Renal cortex interstitium (tissue), 11 donors: ENCODE data around the gene ZXDC. TPM values are rescaled to one million over a fixed set of nuclear protein-coding genes. Genes with fewer than 3 reads are reported as not detected.

Source experiments
- DNase-seq, 11 donors: peaks; one replicate each; pipeline ENCODE4 v3.0.0-alpha.2; 2013; ENCODE audit warnings: low read depth in 9 of 11, low spot score in 4 of 11; ENCODE audit errors: extremely low read depth in 1 of 11
- polyA plus RNA-seq, 3 donors: library from polyadenylated mRNA; unstranded; fragments of 120-200 nt; gene quantifications; one replicate each; pipeline ENCODE4 v1.2.1, GENCODE V29; 2013; ENCODE audit not compliant: insufficient read length in 3 of 3

ZXDC gene
- polyA plus RNA-seq, 3 donors, result 31.1 to 44.5 (median 34.7) TPM

GRCh38 chr3:126465928-126466544, 9.7 kb downstream of the ZXDC start:
- no peak for DNase-seq

- no peak for DNase-seq
These were observed 10.7 kb downstream of the ZXDC start for GRCh38 chr3:126464997-126465396.

- no peak for DNase-seq
These were observed 11.2 kb downstream of the ZXDC start for GRCh38 chr3:126464494-126464893.

- no peak for DNase-seq
These were observed 11.6 kb downstream of the ZXDC start for GRCh38 chr3:126464093-126464492.

GRCh38 chr3:126463521-126463920, 12.2 kb downstream of the ZXDC start:
- no peak for DNase-seq

GRCh38 chr3:126461450-126462070, 14.1 kb downstream of the ZXDC start:
- no peak for DNase-seq

GRCh38 chr3:126460381-126460780, 15.3 kb downstream of the ZXDC start:
- DNase-seq, result no peak

- no peak for DNase-seq
These were observed 15.9 kb downstream of the ZXDC start for GRCh38 chr3:126459763-126460127.

GRCh38 chr3:126459111-126459762, 16.5 kb downstream of the ZXDC start:
- no peak for DNase-seq

GRCh38 chr3:126456766-126457388, 18.8 kb downstream of the ZXDC start:
- DNase-seq, result no peak

- DNase-seq, result no peak
These were observed 19.5 kb downstream of the ZXDC start for GRCh38 chr3:126456211-126456610.

GRCh38 chr3:126454437-126455198, 21.1 kb downstream of the ZXDC start:
- DNase-seq, result no peak

GRCh38 chr3:126454025-126454424, 21.7 kb downstream of the ZXDC start:
- DNase-seq, result no peak

- DNase-seq, result no peak
These were observed 23.5 kb downstream of the ZXDC start for GRCh38 chr3:126452213-126452612.

GRCh38 chr3:126451511-126451910, 24.2 kb downstream of the ZXDC start:
- DNase-seq, result no peak

GRCh38 chr3:126450744-126451143, 24.9 kb downstream of the ZXDC start:
- no peak for DNase-seq

GRCh38 chr3:126450219-126450618, 25.5 kb downstream of the ZXDC start:
- no peak for DNase-seq

GRCh38 chr3:126449621-126450051, 26.1 kb downstream of the ZXDC start:
- no peak for DNase-seq

- no peak for DNase-seq
These were observed 26.9 kb downstream of the ZXDC start for GRCh38 chr3:126448893-126449180.
